ENCODE results near the gene TUBB1.
"Not testable (repeated sequence)": the region's sequence is repeated elsewhere in the genome, so short reads cannot be mapped to it uniquely, and the experiment has no call there.

DNA sequence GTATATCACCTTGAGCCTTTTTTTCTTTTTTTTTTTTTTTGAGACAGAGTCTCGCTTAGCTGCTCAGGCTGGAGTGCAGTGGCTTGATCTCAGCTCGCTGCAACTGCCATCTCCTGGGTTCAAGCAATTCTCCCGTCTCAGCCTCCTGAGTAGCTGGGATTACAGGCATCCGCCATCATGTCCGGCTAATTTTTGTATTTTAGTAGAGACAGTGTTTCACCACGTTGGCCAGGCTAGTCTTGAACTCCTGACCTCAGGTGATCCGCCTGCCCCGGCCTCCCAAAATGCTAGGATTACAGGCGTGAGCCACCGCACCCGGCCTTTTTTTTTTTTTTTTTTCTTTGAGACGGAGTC is 36.1 kb upstream of the TUBB1 start:
- TF ChIP-seq, protein P1, sequence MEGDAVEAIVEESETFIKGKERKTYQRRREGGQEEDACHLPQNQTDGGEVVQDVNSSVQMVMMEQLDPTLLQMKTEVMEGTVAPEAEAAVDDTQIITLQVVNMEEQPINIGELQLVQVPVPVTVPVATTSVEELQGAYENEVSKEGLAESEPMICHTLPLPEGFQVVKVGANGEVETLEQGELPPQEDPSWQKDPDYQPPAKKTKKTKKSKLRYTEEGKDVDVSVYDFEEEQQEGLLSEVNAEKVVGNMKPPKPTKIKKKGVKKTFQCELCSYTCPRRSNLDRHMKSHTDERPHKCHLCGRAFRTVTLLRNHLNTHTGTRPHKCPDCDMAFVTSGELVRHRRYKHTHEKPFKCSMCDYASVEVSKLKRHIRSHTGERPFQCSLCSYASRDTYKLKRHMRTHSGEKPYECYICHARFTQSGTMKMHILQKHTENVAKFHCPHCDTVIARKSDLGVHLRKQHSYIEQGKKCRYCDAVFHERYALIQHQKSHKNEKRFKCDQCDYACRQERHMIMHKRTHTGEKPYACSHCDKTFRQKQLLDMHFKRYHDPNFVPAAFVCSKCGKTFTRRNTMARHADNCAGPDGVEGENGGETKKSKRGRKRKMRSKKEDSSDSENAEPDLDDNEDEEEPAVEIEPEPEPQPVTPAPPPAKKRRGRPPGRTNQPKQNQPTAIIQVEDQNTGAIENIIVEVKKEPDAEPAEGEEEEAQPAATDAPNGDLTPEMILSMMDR (IDR thresholded peaks at IDR 0.05), result not testable (repeated sequence)
- TF ChIP-seq EZH2 (IDR thresholded peaks at IDR 0.05; ENCODE audit: borderline replicate concordance, insufficient read depth, low read depth, low read length, poor library complexity, severe bottlenecking), result not testable (repeated sequence)
